ENCODE measurements around the gene PPP3CA.
A peak's percentile ranks its signal among the peaks of the same experiment; 100 is the strongest.

Gene PPP3CA

DNA sequence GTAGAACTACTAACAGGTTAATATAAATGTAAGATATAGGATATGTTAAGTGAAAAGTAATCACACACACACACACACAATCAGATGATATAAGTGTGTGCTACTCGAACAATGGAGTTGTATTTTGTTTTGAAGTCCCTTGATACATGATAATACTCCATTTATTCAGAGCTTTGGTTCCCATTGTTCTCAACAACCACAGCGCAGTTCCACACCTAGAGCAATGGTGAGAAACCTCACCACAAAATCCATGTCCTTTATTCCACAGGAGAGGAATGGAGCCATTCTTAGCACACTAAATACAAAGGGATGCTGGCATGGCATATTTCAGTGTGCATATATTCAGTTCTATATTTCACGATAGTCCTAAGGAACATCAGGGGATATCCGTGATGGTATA is 139.2 kb downstream of the PPP3CA start:
- WGBS (ENCODE audit: insufficient coverage): 56% methylated on average over 1 of the region's 4 CpGs
- Histone ChIP-seq H3K4me3 (ENCODE audit: control insufficient read depth in 1 of 7, extremely low read depth in 1 of 7, insufficient read depth in 4 of 7, low read depth in 2 of 7, low read length in 6 of 7) (no peak overlapping the region), H3K27ac (ENCODE audit: insufficient read depth in 1 of 2, low read depth in 1 of 2, low read length in 2 of 2, poor library complexity in 1 of 2, severe bottlenecking in 2 of 2) (no peak overlapping the region), H3K4me1 (ENCODE audit: control extremely low read depth in 1 of 4, control insufficient read depth in 4 of 4, insufficient read depth in 4 of 4, low read length in 3 of 4) (peaks cover 5 to 18% (median 11%) of the 10 kb centered on the region in 4 experiments), H3K27me3 (replicated peaks in 2 of 5; ENCODE audit: control insufficient read depth in 4 of 5, insufficient read depth in 5 of 5, low read length in 4 of 5) (no peaks in the 10 kb centered on the region), H3K9me3 (ENCODE audit: control extremely low read depth in 1 of 5, control insufficient read depth in 4 of 5, insufficient read depth in 2 of 5, low read depth in 1 of 5, low read length in 4 of 5) (no peaks in the 10 kb centered on the region), H3K36me3 (ENCODE audit: control insufficient read depth in 4 of 4, insufficient read depth in 4 of 4, low read length in 3 of 4) (peaks cover 0 to 3% (median 0%) of the 10 kb centered on the region in 4 experiments)
- POLR2A ChIA-PET: no interaction called here
- no peak for DNase-seq
- CTCF ChIA-PET: no interaction called here

GRCh38 chr4:101205916-101206315 is 141.4 kb downstream of the PPP3CA start:
- H3K36me3 ChIP-seq (ENCODE audit: control insufficient read depth in 4 of 4, insufficient read depth in 4 of 4, low read length in 3 of 4): no peaks in the 10 kb centered on the region
- POLR2A ChIA-PET: no interaction called here
- DNase-seq: peak; percentile 40 to 89 (median 84)
- no peaks in the 10 kb centered on the region for H3K27me3 ChIP-seq (replicated peaks in 2 of 5; ENCODE audit: control insufficient read depth in 4 of 5, insufficient read depth in 5 of 5, low read length in 4 of 5)
- H3K9me3 ChIP-seq (ENCODE audit: control extremely low read depth in 1 of 5, control insufficient read depth in 4 of 5, insufficient read depth in 2 of 5, low read depth in 1 of 5, low read length in 4 of 5): no peaks in the 10 kb centered on the region
- H3K4me1 ChIP-seq (ENCODE audit: control extremely low read depth in 1 of 4, control insufficient read depth in 4 of 4, insufficient read depth in 4 of 4, low read length in 3 of 4): peaks cover 5 to 18% (median 11%) of the 10 kb centered on the region in 4 experiments
- H3K4me3 ChIP-seq (ENCODE audit: control insufficient read depth in 1 of 7, extremely low read depth in 1 of 7, insufficient read depth in 4 of 7, low read depth in 2 of 7, low read length in 6 of 7): peak overlapping the region in 2 of 7 experiments; percentile 13 to 20
- 0% methylated on average over 3 of the region's 3 CpGs for WGBS (ENCODE audit: insufficient coverage)
- CTCF ChIA-PET: no interaction called here
- no peak overlapping the region for H3K27ac ChIP-seq (ENCODE audit: insufficient read depth in 1 of 2, low read depth in 1 of 2, low read length in 2 of 2, poor library complexity in 1 of 2, severe bottlenecking in 2 of 2)

DNA sequence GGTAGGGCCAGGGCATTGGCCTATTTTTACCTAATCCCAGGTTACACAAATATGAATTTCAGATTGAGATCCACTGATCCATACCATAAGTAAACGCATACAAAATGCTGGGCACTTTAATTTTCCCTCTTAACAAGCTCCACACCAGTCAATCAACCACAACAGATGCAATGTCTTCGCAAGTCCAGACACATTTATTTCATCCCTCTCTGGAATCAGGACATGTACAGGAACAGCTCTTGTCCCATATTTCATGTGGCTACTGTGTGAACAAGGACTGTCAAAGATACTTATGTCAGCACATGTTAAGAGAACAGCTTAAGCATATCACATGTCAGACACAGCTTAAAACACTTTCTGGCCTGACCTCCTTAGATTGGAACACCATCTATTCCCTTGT is 145.9 kb downstream of the PPP3CA start:
- Histone ChIP-seq H3K36me3 (ENCODE audit: control insufficient read depth in 4 of 4, insufficient read depth in 4 of 4, low read length in 3 of 4) (no peaks in the 10 kb centered on the region), H3K27me3 (replicated peaks in 2 of 5; ENCODE audit: control insufficient read depth in 4 of 5, insufficient read depth in 5 of 5, low read length in 4 of 5) (no peaks in the 10 kb centered on the region), H3K9me3 (ENCODE audit: control extremely low read depth in 1 of 5, control insufficient read depth in 4 of 5, insufficient read depth in 2 of 5, low read depth in 1 of 5, low read length in 4 of 5) (no peaks in the 10 kb centered on the region), H3K4me3 (ENCODE audit: control insufficient read depth in 1 of 7, extremely low read depth in 1 of 7, insufficient read depth in 4 of 7, low read depth in 2 of 7, low read length in 6 of 7) (no peak overlapping the region), H3K27ac (ENCODE audit: insufficient read depth in 1 of 2, low read depth in 1 of 2, low read length in 2 of 2, poor library complexity in 1 of 2, severe bottlenecking in 2 of 2) (no peak overlapping the region), H3K4me1 (ENCODE audit: control extremely low read depth in 1 of 4, control insufficient read depth in 4 of 4, insufficient read depth in 4 of 4, low read length in 3 of 4) (peaks cover 3 to 19% (median 10%) of the 10 kb centered on the region in 4 experiments)
- 50% methylated on average over 2 of the region's 2 CpGs for WGBS (ENCODE audit: insufficient coverage)
- DNase-seq: no peak
- ChIA-PET CTCF (interaction anchor here (1.1 to 2.4 kb wide), 2 partner anchors 15 to 529 kb away, joined by 3 to 11 read pairs; no protein-coding TSS in a partner anchor), POLR2A (interaction anchor here (0.6 kb wide), 1 partner anchor 1461 kb away, joined by 3 read pairs; no protein-coding TSS in a partner anchor)

- peaks cover 0 to 11% (median 3%) of the 10 kb centered on the region in 4 experiments for H3K4me1 ChIP-seq (ENCODE audit: control extremely low read depth in 1 of 4, control insufficient read depth in 4 of 4, insufficient read depth in 4 of 4, low read length in 3 of 4)
- H3K27me3 ChIP-seq (replicated peaks in 2 of 5; ENCODE audit: control insufficient read depth in 4 of 5, insufficient read depth in 5 of 5, low read length in 4 of 5): no peaks in the 10 kb centered on the region
- POLR2A ChIA-PET: interaction anchor here (0.6 kb wide), 1 partner anchor 148 kb away, joined by 3 read pairs; no protein-coding TSS in a partner anchor
- WGBS (ENCODE audit: insufficient coverage): 80% methylated on average over 3 of the region's 4 CpGs
- no peaks in the 10 kb centered on the region for H3K36me3 ChIP-seq (ENCODE audit: control insufficient read depth in 4 of 4, insufficient read depth in 4 of 4, low read length in 3 of 4)
- no peak overlapping the region for H3K27ac ChIP-seq (ENCODE audit: insufficient read depth in 1 of 2, low read depth in 1 of 2, low read length in 2 of 2, poor library complexity in 1 of 2, severe bottlenecking in 2 of 2)
- no peaks in the 10 kb centered on the region for H3K9me3 ChIP-seq (ENCODE audit: control extremely low read depth in 1 of 5, control insufficient read depth in 4 of 5, insufficient read depth in 2 of 5, low read depth in 1 of 5, low read length in 4 of 5)
- H3K4me3 ChIP-seq (ENCODE audit: control insufficient read depth in 1 of 7, extremely low read depth in 1 of 7, insufficient read depth in 4 of 7, low read depth in 2 of 7, low read length in 6 of 7): no peak overlapping the region
- DNase-seq: peak in 2 of 3 donors; percentile 49 to 57
- CTCF ChIA-PET: interaction anchor here (1.1 to 2.4 kb wide), 2 partner anchors 14 to 530 kb away, joined by 3 to 11 read pairs; no protein-coding TSS in a partner anchor
Observed at GRCh38 chr4:101200561-101200960, 146.8 kb downstream of the PPP3CA start.

DNA sequence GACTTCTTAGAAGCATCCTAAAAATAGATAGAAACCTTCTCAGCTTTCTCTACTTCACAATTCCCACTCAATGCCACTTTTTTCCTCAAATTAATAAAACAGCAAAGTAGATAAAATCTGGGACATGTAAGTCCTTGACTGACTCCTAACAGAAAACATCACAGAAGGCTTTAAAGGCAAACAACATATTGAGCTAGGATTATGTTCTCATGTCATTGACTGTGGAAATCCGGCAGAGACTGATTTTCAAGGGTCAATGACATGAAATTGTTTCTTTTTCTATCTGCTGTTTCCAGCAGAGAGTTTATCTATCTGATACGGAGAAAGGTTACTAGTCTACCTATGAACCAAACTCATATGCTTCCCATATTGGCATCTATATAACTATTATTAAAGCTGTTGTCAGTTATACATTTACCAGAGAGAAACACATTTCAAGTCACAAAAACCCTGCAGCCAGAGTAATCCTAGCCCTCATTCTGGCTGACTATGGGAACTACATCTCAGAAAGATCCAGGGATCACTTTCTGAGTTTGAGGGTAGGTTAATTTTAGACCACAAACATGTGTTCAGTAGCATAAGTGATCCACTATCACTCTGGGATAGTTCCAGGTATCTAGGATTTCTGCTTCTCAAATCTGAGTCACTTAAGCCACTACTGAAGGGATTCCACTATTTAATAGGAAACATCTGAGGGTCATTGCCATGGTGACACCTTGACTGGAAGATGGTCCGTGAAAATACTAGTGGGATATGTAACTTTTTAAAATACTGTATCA is 147.6 kb downstream of the PPP3CA start:
- Histone ChIP-seq H3K27me3 (replicated peaks in 2 of 5; ENCODE audit: control insufficient read depth in 4 of 5, insufficient read depth in 5 of 5, low read length in 4 of 5) (no peaks in the 10 kb centered on the region), H3K4me1 (ENCODE audit: control extremely low read depth in 1 of 4, control insufficient read depth in 4 of 4, insufficient read depth in 4 of 4, low read length in 3 of 4) (peaks cover 0 to 7% (median 0%) of the 10 kb centered on the region in 4 experiments), H3K27ac (ENCODE audit: insufficient read depth in 1 of 2, low read depth in 1 of 2, low read length in 2 of 2, poor library complexity in 1 of 2, severe bottlenecking in 2 of 2) (no peak overlapping the region), H3K9me3 (ENCODE audit: control extremely low read depth in 1 of 5, control insufficient read depth in 4 of 5, insufficient read depth in 2 of 5, low read depth in 1 of 5, low read length in 4 of 5) (no peaks in the 10 kb centered on the region), H3K36me3 (ENCODE audit: control insufficient read depth in 4 of 4, insufficient read depth in 4 of 4, low read length in 3 of 4) (peaks cover 0 to 4% (median 0%) of the 10 kb centered on the region in 4 experiments), H3K4me3 (ENCODE audit: control insufficient read depth in 1 of 7, extremely low read depth in 1 of 7, insufficient read depth in 4 of 7, low read depth in 2 of 7, low read length in 6 of 7) (no peak overlapping the region)
- CTCF ChIA-PET: interaction anchor here (0.8 to 1.2 kb wide), 2 partner anchors 9 to 148 kb away, joined by 3 read pairs; partner anchors contain the start of gene PPP3CA
- POLR2A ChIA-PET: no interaction called here
- no CpG with 5 or more reads among the region's 3 CpGs for WGBS (ENCODE audit: insufficient coverage)
- peak in 1 of 3 donors; percentile 9 for DNase-seq

DNA sequence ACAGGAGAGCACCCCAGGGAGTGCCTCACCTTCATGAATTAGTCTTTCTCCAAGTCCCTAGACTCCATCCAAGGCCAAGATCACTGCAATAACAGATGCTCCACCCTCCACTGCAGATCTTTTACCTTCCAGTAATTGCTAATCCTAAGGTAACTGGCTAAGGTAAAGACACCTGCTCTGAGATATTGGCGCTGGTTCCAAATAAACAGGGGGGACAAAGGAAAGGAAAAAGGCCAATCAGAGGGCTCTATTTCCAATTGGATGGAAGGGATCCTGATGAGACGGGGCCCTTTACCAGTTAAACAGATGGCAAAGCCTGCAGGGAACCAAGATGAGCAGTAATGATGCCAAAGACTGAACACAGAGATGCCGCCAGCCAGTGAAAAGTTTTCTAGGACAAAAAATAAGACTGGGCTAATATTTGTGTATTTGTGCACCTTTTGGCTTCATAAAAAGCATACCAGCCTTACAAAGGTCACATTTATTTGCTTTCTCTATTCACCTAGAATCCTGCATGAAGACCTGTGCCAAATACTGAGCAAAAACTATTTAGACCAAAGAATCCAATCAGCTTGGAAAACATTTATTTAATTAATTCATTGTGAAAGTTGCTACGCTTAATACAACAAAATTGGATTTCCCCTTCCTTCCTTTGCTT is 148.5 kb downstream of the PPP3CA start:
- Histone ChIP-seq H3K4me3 (ENCODE audit: control insufficient read depth in 1 of 7, extremely low read depth in 1 of 7, insufficient read depth in 4 of 7, low read depth in 2 of 7, low read length in 6 of 7) (no peak overlapping the region), H3K27ac (ENCODE audit: insufficient read depth in 1 of 2, low read depth in 1 of 2, low read length in 2 of 2, poor library complexity in 1 of 2, severe bottlenecking in 2 of 2) (no peak overlapping the region), H3K9me3 (ENCODE audit: control extremely low read depth in 1 of 5, control insufficient read depth in 4 of 5, insufficient read depth in 2 of 5, low read depth in 1 of 5, low read length in 4 of 5) (no peaks in the 10 kb centered on the region), H3K4me1 (ENCODE audit: control extremely low read depth in 1 of 4, control insufficient read depth in 4 of 4, insufficient read depth in 4 of 4, low read length in 3 of 4) (peaks cover 0 to 7% (median 0%) of the 10 kb centered on the region in 4 experiments), H3K27me3 (replicated peaks in 2 of 5; ENCODE audit: control insufficient read depth in 4 of 5, insufficient read depth in 5 of 5, low read length in 4 of 5) (no peaks in the 10 kb centered on the region), H3K36me3 (ENCODE audit: control insufficient read depth in 4 of 4, insufficient read depth in 4 of 4, low read length in 3 of 4) (peaks cover 0 to 4% (median 0%) of the 10 kb centered on the region in 4 experiments)
- ChIA-PET CTCF (interaction anchor here (0.8 to 1.2 kb wide), 2 partner anchors 8 to 149 kb away, joined by 3 read pairs; partner anchors contain the start of gene PPP3CA), POLR2A (no interaction called here)
- DNase-seq: no peak
- 93% methylated on average over 3 of the region's 4 CpGs for WGBS (ENCODE audit: insufficient coverage)

Data from common myeloid progenitor, CD34-positive (primary cell).